OCI-LY1 (cell line): ENCODE data around the gene SPATA33.
"Not testable (repeated sequence)": the region's sequence is repeated elsewhere in the genome, so short reads cannot be mapped to it uniquely, and the experiment has no call there.

Experiments used
- H2AFZ ChIP-seq: fragments of 200-600 bp; sonication (generic), shearing (Covaris generic); 2 replicates; pipeline ENCODE4 v1.6.0; 2014; ENCODE audit warnings: antibody characterized with exemption, mild to moderate bottlenecking, low read length
- H3F3A ChIP-seq: fragments of 200-600 bp; sonication (generic), shearing (Covaris generic); 2 replicates; pipeline ENCODE4 v1.6.0; 2014; ENCODE audit warnings: mild to moderate bottlenecking, antibody characterized with exemption, low read length, moderate library complexity; ENCODE audit not compliant: insufficient read depth
- H3K27ac ChIP-seq: fragments of 200-600 bp; sonication (generic); 2 replicates; pipeline ENCODE4 v1.5.1; 2014; ENCODE audit warnings: low read length, mixed run types, mild to moderate bottlenecking, low read depth; ENCODE audit not compliant: poor library complexity, severe bottlenecking
- H3K27me3 ChIP-seq: fragments of 200-600 bp; sonication (generic); 2 replicates; pipeline ENCODE4 v1.6.0; 2014; ENCODE audit warnings: antibody characterized with exemption, mild to moderate bottlenecking, low read length, moderate library complexity; ENCODE audit not compliant: insufficient read depth
- H3K36me3 ChIP-seq: fragments of 200-600 bp; sonication (generic); 2 replicates; pipeline ENCODE4 v1.6.1; 2014; ENCODE audit warnings: mild to moderate bottlenecking, antibody characterized with exemption, low read length, moderate library complexity, mixed read lengths; ENCODE audit not compliant: insufficient read depth
- H3K4me1 ChIP-seq: fragments of 200-600 bp; sonication (generic); 2 replicates; pipeline ENCODE4 v1.5.1; 2014; ENCODE audit warnings: mild to moderate bottlenecking, low read length, moderate library complexity; ENCODE audit not compliant: insufficient read depth, severe bottlenecking
- H3K4me2 ChIP-seq: fragments of 200-600 bp; sonication (generic), shearing (Covaris generic); 2 replicates; pipeline ENCODE4 v1.6.1; 2014; ENCODE audit warnings: low read length
- H3K4me3 ChIP-seq: fragments of 200-600 bp; sonication (generic); 2 replicates; pipeline ENCODE4 v1.5.1; 2014; ENCODE audit warnings: low read length, low read depth, mild to moderate bottlenecking, mixed read lengths; ENCODE audit not compliant: poor library complexity, severe bottlenecking
- H3K79me2 ChIP-seq: fragments of 200-600 bp; shearing (Covaris generic); 2 replicates; pipeline ENCODE4 v1.6.1; 2016; ENCODE audit warnings: mixed run types, low read length, mixed read lengths; ENCODE audit not compliant: insufficient read depth
- H3K9ac ChIP-seq: fragments of 200-600 bp; sonication (generic), shearing (Covaris generic); 2 replicates; pipeline ENCODE4 v1.6.1; 2014; ENCODE audit warnings: mild to moderate bottlenecking, low read length, mixed read lengths
- H3K9me2 ChIP-seq: fragments of 200-600 bp; sonication (generic), shearing (Covaris generic); 2 replicates; pipeline ENCODE4 v1.6.1; 2014; ENCODE audit warnings: low read depth, mild to moderate bottlenecking, low read length, mixed read lengths
- H3K9me3 ChIP-seq: fragments of 200-600 bp; shearing (Covaris generic); 2 replicates; pipeline ENCODE4 v1.6.1; 2014; ENCODE audit warnings: low read length, mixed read lengths
- H4K20me1 ChIP-seq: fragments of 200-600 bp; sonication (generic), shearing (Covaris generic); 2 replicates; pipeline ENCODE4 v1.6.0; 2016; ENCODE audit warnings: mild to moderate bottlenecking, low read length; ENCODE audit not compliant: insufficient read depth
- CTCF ChIP-seq: fragments of 200-600 bp; sonication (generic), shearing (Covaris generic); IDR thresholded peaks from 2 replicates; pipeline ENCODE4 v1.5.1; 2017; ENCODE audit warnings: mild to moderate bottlenecking, antibody characterized with exemption, low read length, moderate library complexity, mixed read lengths
- EZH2 ChIP-seq: fragments of 200-600 bp; sonication (generic), shearing (Covaris generic); IDR thresholded peaks from 2 replicates; pipeline ENCODE4 v1.8.0; 2017; ENCODE audit warnings: borderline replicate concordance, mixed run types, mild to moderate bottlenecking, antibody characterized with exemption, low read length, moderate library complexity, mixed read lengths

The SPATA33 gene

GRCh38 chr16:89689142-89689541, 31.5 kb downstream of the SPATA33 start:
- Histone ChIP-seq H3K27ac (no peak overlapping the region), H3K9ac (no peak overlapping the region), H3K36me3 (peaks cover 56% of the 10 kb centered on the region), H4K20me1 (no peaks in the 10 kb centered on the region), H3K4me2 (no peak overlapping the region), H3K27me3 (no peaks in the 10 kb centered on the region), H2AFZ (no peak overlapping the region), H3K79me2 (no peaks in the 10 kb centered on the region; the same call in 1 of the 2 replicates), H3K4me1 (peaks cover 11% of the 10 kb centered on the region), H3K4me3 (no peak overlapping the region), H3F3A (no peaks in the 10 kb centered on the region), H3K9me3 (no peaks in the 10 kb centered on the region), H3K9me2 (no peaks in the 10 kb centered on the region)
- TF ChIP-seq CTCF (no peak), EZH2 (no peak)

- H2AFZ ChIP-seq, H3K9me2 ChIP-seq, H3K4me2 ChIP-seq, H3F3A ChIP-seq, H3K4me3 ChIP-seq, H3K27ac ChIP-seq, H3K79me2 ChIP-seq, H4K20me1 ChIP-seq, H3K9me3 ChIP-seq, H3K9ac ChIP-seq, H3K27me3 ChIP-seq: not testable (repeated sequence)
- H3K36me3 ChIP-seq: peaks cover 59% of the 10 kb centered on the region
- peaks cover 11% of the 10 kb centered on the region for H3K4me1 ChIP-seq
Observed at GRCh38 chr16:89689621-89690020, 32.0 kb downstream of the SPATA33 start.

- Histone ChIP-seq H3K4me3 (no peak overlapping the region), H3K36me3 (peaks cover 66% of the 10 kb centered on the region), H3K9ac (no peak overlapping the region), H3K27me3 (no peaks in the 10 kb centered on the region), H4K20me1 (no peaks in the 10 kb centered on the region), H2AFZ (no peak overlapping the region), H3K79me2 (no peaks in the 10 kb centered on the region; the same call in 1 of the 2 replicates), H3K9me2 (no peaks in the 10 kb centered on the region), H3K4me2 (no peak overlapping the region), H3K9me3 (no peaks in the 10 kb centered on the region), H3K4me1 (peaks cover 11% of the 10 kb centered on the region), H3K27ac (no peak overlapping the region), H3F3A (no peaks in the 10 kb centered on the region)
- TF ChIP-seq CTCF (no peak), EZH2 (no peak)
Observed at GRCh38 chr16:89690392-89690901, 32.8 kb downstream of the SPATA33 start.

GRCh38 chr16:89691231-89691985, 33.8 kb downstream of the SPATA33 start:
- H3K36me3 ChIP-seq: peaks cover 71% of the 10 kb centered on the region
- no peak overlapping the region for H3K27ac ChIP-seq
- no peak overlapping the region for H3K9ac ChIP-seq
- H4K20me1 ChIP-seq: no peaks in the 10 kb centered on the region
- H3K27me3 ChIP-seq: no peaks in the 10 kb centered on the region
- H3F3A ChIP-seq: no peaks in the 10 kb centered on the region
- H3K4me3 ChIP-seq: no peak overlapping the region
- H3K79me2 ChIP-seq: no peaks in the 10 kb centered on the region; the same call in 1 of the 2 replicates
- H3K9me2 ChIP-seq: no peaks in the 10 kb centered on the region
- H3K9me3 ChIP-seq: no peaks in the 10 kb centered on the region
- H3K4me1 ChIP-seq: peaks cover 11% of the 10 kb centered on the region
- no peak overlapping the region for H3K4me2 ChIP-seq
- H2AFZ ChIP-seq: no peak overlapping the region
- no peak for TF ChIP-seq EZH2
- no peak for TF ChIP-seq CTCF
